Measurements from ENCODE around the gene DNAH10.

DNAH10 gene

DNA sequence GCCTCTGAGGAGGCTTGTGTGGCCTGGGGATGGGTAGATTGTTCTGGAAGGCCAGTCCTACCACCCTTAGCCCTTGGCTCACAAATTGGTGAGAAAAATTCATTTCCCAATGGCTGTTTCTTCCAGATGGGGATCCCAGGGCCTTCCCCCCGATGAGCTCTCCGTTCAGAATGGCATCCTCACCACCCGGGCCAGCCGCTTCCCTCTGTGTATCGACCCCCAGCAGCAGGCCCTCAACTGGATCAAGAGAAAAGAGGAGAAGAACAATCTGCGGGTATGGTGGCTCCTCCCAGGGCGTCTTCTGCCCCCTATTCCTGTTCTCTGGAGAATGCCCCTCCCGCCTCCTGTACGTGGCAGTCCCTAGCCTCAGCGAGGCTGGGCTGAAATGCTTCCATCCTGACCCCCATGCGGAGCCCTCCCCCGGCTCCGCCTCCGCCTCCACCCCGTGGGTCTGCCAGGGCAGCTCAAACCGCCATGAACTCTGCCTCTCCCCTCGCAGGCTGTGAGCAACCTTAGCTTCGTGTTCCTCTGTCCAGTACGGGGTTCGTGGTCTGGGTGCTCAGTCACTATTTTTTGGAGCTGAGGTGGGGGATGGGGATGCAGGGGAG is 152.7 kb downstream of the DNAH10 start:
- no peak overlapping the region for H3K4me3 ChIP-seq (ENCODE audit: low read depth, low read length)
- TF ChIP-seq CTCF (IDR thresholded peaks at IDR 0.05; ENCODE audit: low read depth, low read length) (no peak), MAX (IDR thresholded peaks at IDR 0.05; ENCODE audit: low read depth, low read length) (no peak), MYC (IDR thresholded peaks at IDR 0.05; ENCODE audit: low read depth, low read length) (no peak), POLR2A (IDR thresholded peaks at IDR 0.05; ENCODE audit: extremely low read depth, insufficient read length) (no peak)
- no peak for DNase-seq (ENCODE audit: low read depth)

GRCh38 chr12:123916729-123917128 is 154.6 kb downstream of the DNAH10 start:
- TF ChIP-seq POLR2A (IDR thresholded peaks at IDR 0.05; ENCODE audit: extremely low read depth, insufficient read length) (no peak), MYC (IDR thresholded peaks at IDR 0.05; ENCODE audit: low read depth, low read length) (no peak)
- no peak overlapping the region for H3K4me3 ChIP-seq (ENCODE audit: low read depth, low read length)
- DNase-seq (ENCODE audit: low read depth) = no peak

DNA sequence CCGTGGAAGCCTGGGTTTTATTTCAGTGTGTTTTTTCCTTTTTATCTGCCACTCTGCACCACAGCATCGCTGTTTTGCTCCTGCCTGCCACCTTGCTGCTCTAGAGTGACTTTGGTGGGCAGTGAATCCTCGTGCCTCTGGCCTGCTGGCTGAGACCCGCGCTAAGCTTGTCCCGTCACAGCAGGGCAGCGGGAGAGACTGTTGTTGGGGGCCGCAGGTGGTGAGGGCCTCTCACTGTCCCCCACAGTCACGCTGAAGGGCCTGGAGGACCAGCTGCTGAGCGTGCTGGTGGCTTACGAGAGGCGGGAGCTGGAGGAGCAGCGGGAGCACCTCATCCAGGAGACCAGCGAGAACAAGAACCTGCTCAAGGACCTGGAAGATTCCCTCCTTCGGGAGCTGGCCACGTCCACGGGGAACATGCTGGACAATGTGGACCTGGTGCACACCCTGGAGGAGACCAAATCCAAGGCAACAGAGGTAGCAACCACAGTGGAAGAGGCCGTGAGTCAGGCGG is 155.3 kb downstream of the DNAH10 start:
- no peak overlapping the region for H3K4me3 ChIP-seq (ENCODE audit: low read depth, low read length)
- no peak for TF ChIP-seq POLR2A (IDR thresholded peaks at IDR 0.05; ENCODE audit: extremely low read depth, insufficient read length)
- no peak for TF ChIP-seq CTCF (IDR thresholded peaks at IDR 0.05; ENCODE audit: low read depth, low read length)
- TF ChIP-seq MAX (IDR thresholded peaks at IDR 0.05; ENCODE audit: low read depth, low read length) = no peak
- no peak for TF ChIP-seq MYC (IDR thresholded peaks at IDR 0.05; ENCODE audit: low read depth, low read length)
- no peak for DNase-seq (ENCODE audit: low read depth)

DNA sequence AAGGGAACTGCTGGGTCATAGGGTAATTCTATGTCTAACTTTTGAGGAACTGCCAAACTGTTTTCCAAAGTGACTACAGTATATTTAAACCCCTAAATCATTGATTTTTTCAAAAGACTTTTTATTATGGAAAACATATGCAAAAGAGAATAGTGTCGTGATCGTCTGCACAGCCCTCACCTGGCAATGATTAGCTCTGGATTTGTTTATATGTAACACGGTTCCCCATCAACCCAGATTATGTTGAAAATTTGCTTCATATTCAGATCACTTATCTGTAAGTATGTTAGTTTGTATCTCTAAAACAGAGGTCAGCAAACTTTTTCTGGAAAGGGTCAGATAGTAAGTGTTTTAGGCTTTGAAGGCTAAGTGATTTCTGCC is 157.9 kb downstream of the DNAH10 start:
- TF ChIP-seq MYC (IDR thresholded peaks at IDR 0.05; ENCODE audit: low read depth, low read length) = no peak
- no peak for TF ChIP-seq MAX (IDR thresholded peaks at IDR 0.05; ENCODE audit: low read depth, low read length)
- no peak for TF ChIP-seq POLR2A (IDR thresholded peaks at IDR 0.05; ENCODE audit: extremely low read depth, insufficient read length)
- TF ChIP-seq CTCF (IDR thresholded peaks at IDR 0.05; ENCODE audit: low read depth, low read length) = no peak
- no peak overlapping the region for H3K4me3 ChIP-seq (ENCODE audit: low read depth, low read length)
- no peak for DNase-seq (ENCODE audit: low read depth)

DNA sequence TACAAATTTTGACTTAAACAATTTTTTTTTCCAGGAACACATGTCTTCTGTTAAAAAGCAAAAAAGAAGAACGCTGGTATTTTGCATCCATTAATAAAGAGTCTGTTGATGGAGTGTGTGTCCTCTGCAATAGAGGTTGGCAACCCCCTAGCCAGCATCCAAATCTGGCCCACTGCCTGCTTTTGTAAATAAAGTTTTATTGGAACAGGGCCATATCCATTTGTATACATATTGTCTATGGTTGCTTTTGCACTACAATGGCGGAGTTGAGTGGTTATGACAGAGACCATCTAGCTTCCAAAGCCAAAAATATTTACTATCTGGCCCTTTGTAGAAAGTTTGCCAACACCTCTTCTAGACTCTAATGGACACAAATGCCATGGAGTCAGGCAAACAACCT is 160.9 kb downstream of the DNAH10 start:
- TF ChIP-seq MAX (IDR thresholded peaks at IDR 0.05; ENCODE audit: low read depth, low read length) = no peak
- no peak for TF ChIP-seq MYC (IDR thresholded peaks at IDR 0.05; ENCODE audit: low read depth, low read length)
- no peak for TF ChIP-seq CTCF (IDR thresholded peaks at IDR 0.05; ENCODE audit: low read depth, low read length)
- no peak for TF ChIP-seq POLR2A (IDR thresholded peaks at IDR 0.05; ENCODE audit: extremely low read depth, insufficient read length)
- no peak overlapping the region for H3K4me3 ChIP-seq (ENCODE audit: low read depth, low read length)
- no peak for DNase-seq (ENCODE audit: low read depth)

DNA sequence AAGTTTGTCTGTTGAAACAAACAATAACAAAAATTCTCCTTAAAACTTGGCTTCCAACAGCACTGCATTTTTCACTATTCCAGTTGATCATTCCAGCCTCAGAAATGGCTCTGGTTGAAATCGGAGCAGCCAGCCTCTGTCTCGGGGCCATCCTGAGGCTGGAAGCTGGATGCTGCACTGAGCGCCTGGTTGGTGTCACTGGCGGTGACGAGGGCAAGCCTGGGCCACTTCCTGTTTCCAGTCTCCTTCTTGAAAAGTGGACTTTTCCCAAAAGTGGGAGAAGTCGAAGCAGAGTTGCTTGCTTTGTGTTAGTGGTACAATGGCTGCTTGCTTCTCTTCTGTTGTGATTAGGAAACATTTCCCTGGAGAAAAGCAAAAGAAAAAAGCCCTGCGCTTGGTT is 161.8 kb downstream of the DNAH10 start:
- H3K4me3 ChIP-seq (ENCODE audit: low read depth, low read length) = no peak overlapping the region
- no peak for DNase-seq (ENCODE audit: low read depth)
- no peak for TF ChIP-seq POLR2A (IDR thresholded peaks at IDR 0.05; ENCODE audit: extremely low read depth, insufficient read length)
- TF ChIP-seq MAX (IDR thresholded peaks at IDR 0.05; ENCODE audit: low read depth, low read length) = no peak
- TF ChIP-seq CTCF (IDR thresholded peaks at IDR 0.05; ENCODE audit: low read depth, low read length) = no peak
- no peak for TF ChIP-seq MYC (IDR thresholded peaks at IDR 0.05; ENCODE audit: low read depth, low read length)

All from NB4 (cell line).